A549 (cell line): Measurements from ENCODE around the gene MT2A. TPM values are rescaled to one million over a fixed set of nuclear protein-coding genes. Genes with fewer than 3 reads are reported as not detected.

Source experiments
- ATAC-seq, 2 experiments: fragments of 200-7000 bp in 1 of 2; fragments of >200 bp in 1 of 2; cut with Nextera tagmentation in 1 of 2; cut with Tn5 transposase in 1 of 2; 3 replicates each; pipeline versions ENCODE4 v1.8.0 to v1.9.1; 2018 to 2020; ENCODE audit warnings: mild to moderate bottlenecking in 1 of 2, moderate library complexity in 1 of 2
- CTCF ChIA-PET: fragments of 300-600 bp; sonication (Branson Sonifier 250); formaldehyde crosslinking; extraction: SDS; loops from one replicate; lab custom pipeline; 2021; ENCODE audit warnings: antibody characterized with exemption, inconsistent platforms; lab: Yijun Ruan, JAX
- POLR2A ChIA-PET: fragments of 350-600 bp; formaldehyde crosslinking; extraction: SDS; loops from one replicate; lab custom pipeline; 2021; ENCODE audit warnings: antibody characterized with exemption, inconsistent platforms; lab: Yijun Ruan, JAX
- DNase-seq, 2 experiments: peaks; one replicate each; pipeline versions ENCODE4 v3.0.0 to v3.0.0-alpha.2; 2011 to 2016; ENCODE audit warnings: low read depth in 1 of 2, low spot score in 1 of 2
- FAIRE-seq: peaks from 2 replicates; lab custom pipeline; 2011; peaks lifted over from hg19 to GRCh38; lab: Jason Lieb, UNC
- H3K27ac ChIP-seq, 2 experiments: fragments of >200 bp; sonication (Bioruptor Twin); formaldehyde crosslinking; 3 replicates each; pipeline ENCODE4 v1.5.1; 2016 to 2017
- H3K4me1 ChIP-seq: fragments of >200 bp; sonication (Bioruptor Twin); formaldehyde crosslinking; 3 replicates; pipeline ENCODE4 v1.6.1; 2016
- H3K4me2 ChIP-seq: fragments of >200 bp; sonication (Bioruptor Twin); formaldehyde crosslinking; 3 replicates; pipeline ENCODE4 v1.6.1; 2016
- H3K4me3 ChIP-seq: fragments of >200 bp; sonication (Bioruptor Twin); formaldehyde crosslinking; 3 replicates; pipeline ENCODE4 v1.5.1; 2016
- H3K9me3 ChIP-seq: fragments of >200 bp; sonication (Bioruptor Twin); formaldehyde crosslinking; 3 replicates; pipeline ENCODE4 v1.6.1; 2016
- BHLHE40 ChIP-seq: IDR thresholded peaks from 2 replicates; pipeline ENCODE4 v1.6.1; 2012; ENCODE audit warnings: low read depth, low read length, inconsistent platforms
- EP300 ChIP-seq, 2 experiments: fragments of >200 bp; sonication (Bioruptor Twin); formaldehyde crosslinking; IDR thresholded peaks; 2 replicates in 1 of 2; 3 replicates in 1 of 2; pipeline ENCODE4 v1.6.1; 2016 to 2017
- FOSB ChIP-seq: fragments of 250-450 bp; sonication (Bioruptor Pico); IDR thresholded peaks from 2 replicates; pipeline ENCODE4 v1.5.0; 2020; ENCODE audit warnings: mild to moderate bottlenecking, moderate library complexity
- FOSL2 ChIP-seq, 2 experiments: fragments of 450-650 bp in 1 of 2; fragments of >200 bp in 1 of 2; sonication (Bioruptor Twin) in 1 of 2; formaldehyde crosslinking; IDR thresholded peaks; 2 replicates each; pipeline versions ENCODE4 v1.5.0 to v1.6.1; 2016 to 2020; ENCODE audit warnings: mild to moderate bottlenecking in 1 of 2, moderate library complexity in 1 of 2
- FOXS1 ChIP-seq: fragments of 250-450 bp; sonication (Bioruptor Pico); IDR thresholded peaks from 2 replicates; pipeline ENCODE4 v1.5.0; 2020; ENCODE audit warnings: mild to moderate bottlenecking, moderate library complexity
- JUN ChIP-seq, 2 experiments: fragments of >200 bp; sonication (Bioruptor Twin); formaldehyde crosslinking; IDR thresholded peaks; 2 replicates in 1 of 2; 3 replicates in 1 of 2; pipeline ENCODE4 v1.6.1; 2016 to 2017
- KDM1A ChIP-seq: fragments of 200-600 bp; sonication (generic); IDR thresholded peaks from 2 replicates; pipeline ENCODE4 v1.6.1; 2016; ENCODE audit warnings: low read depth, mild to moderate bottlenecking
- POLR2A ChIP-seq: IDR thresholded peaks from 2 replicates; pipeline ENCODE4 v1.6.1; 2012; ENCODE audit warnings: mild to moderate bottlenecking, low read length
- RAD21 ChIP-seq, 2 experiments: fragments of >200 bp in 1 of 2; sonication (Bioruptor Twin) in 1 of 2; formaldehyde crosslinking in 1 of 2; IDR thresholded peaks in 1 of 2; conservative IDR thresholded peaks in 1 of 2; 2 replicates in 1 of 2; 3 replicates in 1 of 2; pipeline ENCODE4 v1.6.1; 2012 to 2018; ENCODE audit warnings: inconsistent platforms in 1 of 2
- RFX5 ChIP-seq: fragments of 450-650 bp; IDR thresholded peaks from 2 replicates; pipeline ENCODE4 v1.7.1; 2014; ENCODE audit warnings: antibody characterized with exemption, mild to moderate bottlenecking, moderate library complexity
- TP53 ChIP-seq: fragments of 250-450 bp; sonication (Bioruptor Pico); IDR thresholded peaks from 2 replicates; pipeline ENCODE4 v1.5.0; 2021; ENCODE audit warnings: mild to moderate bottlenecking, moderate library complexity
- WGBS: methylation state at CpG from one replicate; pipeline ENCODE4 v1.1.6; 2017; ENCODE audit errors: missing lambda C conversion rate; 5-methylcytosine and 5-hydroxymethylcytosine counted together
- polyA plus RNA-seq, 4 experiments: library from polyadenylated mRNA; depleted of rRNA in 3 of 4; stranded (reverse); fragments of >200 nt; fragmentation: RNase III in 1 of 4; extraction: RNeasy Plus Mini Kit Qiagen cat#74134 plus additional on column Dnase treatment in 1 of 4; gene quantifications; 2 replicates in 3 of 4; 3 replicates in 1 of 4; pipeline ENCODE4 v1.2.3, GENCODE V29; 2011 to 2017
- TF ChIP-seq, protein P1 (sequence below): IDR thresholded peaks from 2 replicates; pipeline ENCODE4 v1.6.1; 2012; ENCODE audit warnings: low read depth, borderline replicate concordance
- TF ChIP-seq, protein P2 (sequence below): fragments of 450-650 bp; IDR thresholded peaks from 2 replicates; pipeline ENCODE4 v1.6.1; 2014; ENCODE audit warnings: antibody characterized with exemption
- TF ChIP-seq, protein P3 (sequence below): fragments of >200 bp; sonication (Bioruptor Twin); formaldehyde crosslinking; IDR thresholded peaks from 3 replicates; pipeline ENCODE4 v1.6.1; 2016
- TF ChIP-seq, protein P4 (sequence below): fragments of >200 bp; sonication (Bioruptor Twin); formaldehyde crosslinking; IDR thresholded peaks from 2 replicates; pipeline ENCODE4 v1.6.1; 2016
- TF ChIP-seq, protein P5 (sequence below): IDR thresholded peaks from 2 replicates; pipeline ENCODE4 v1.6.1; 2012

The MT2A gene
- polyA plus RNA-seq, 2 of the 4 experiments (the other 2 are of a cell fraction), result 39.1 to 305 TPM

DNA sequence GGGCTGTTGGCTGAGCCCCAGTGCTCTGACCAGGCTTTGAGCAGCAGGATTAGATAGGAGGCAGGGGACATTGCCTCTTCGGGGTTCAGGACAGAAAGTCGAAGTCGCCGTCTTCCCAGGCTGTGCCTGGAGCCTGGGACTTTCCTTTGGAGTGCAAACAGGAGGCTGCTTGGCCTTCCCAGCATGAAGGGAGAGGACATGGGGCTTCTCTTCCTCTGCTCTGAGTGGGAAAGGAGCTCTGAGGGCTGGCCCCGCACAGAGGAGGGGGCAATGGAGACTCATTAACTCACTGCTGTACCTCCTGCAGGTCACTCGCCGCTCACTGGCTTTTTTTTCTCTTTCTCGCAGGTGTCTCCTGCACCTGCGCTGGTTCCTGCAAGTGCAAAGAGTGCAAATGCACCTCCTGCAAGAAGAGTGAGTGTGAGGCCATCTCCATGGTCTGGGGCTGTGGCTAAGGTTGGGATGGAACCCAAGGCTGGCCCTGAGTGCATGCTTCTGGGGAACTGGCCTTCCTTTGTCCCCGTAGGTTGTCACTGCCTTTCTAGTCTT is 50.0 kb downstream of the MT2A start:
- H3K9me3 ChIP-seq, result no peaks in the 10 kb centered on the region
- ATAC-seq (no peak), DNase-seq (no peak), FAIRE-seq (no peak)
- H3K4me3 ChIP-seq, result peak overlapping the region; percentile 56; the same call in 2 of the 3 replicates
- ChIA-PET CTCF (interaction anchor here (0.8 to 25.6 kb wide), 5 partner anchors 14 to 145 kb away, joined by 3 to 340 read pairs (median 4); partner anchors contain the start of gene MT2A), POLR2A (interaction anchor here (0.6 to 1.2 kb wide), 6 partner anchors 15 to 249 kb away, joined by 3 to 16 read pairs (median 4); partner anchors contain the start of genes MT1X and MT2A)
- WGBS, result 88% methylated on average over 10 of the region's 10 CpGs
- peaks cover 6% of the 10 kb centered on the region; the same call in 2 of the 3 replicates for H3K4me1 ChIP-seq
- TF ChIP-seq, protein P1, sequence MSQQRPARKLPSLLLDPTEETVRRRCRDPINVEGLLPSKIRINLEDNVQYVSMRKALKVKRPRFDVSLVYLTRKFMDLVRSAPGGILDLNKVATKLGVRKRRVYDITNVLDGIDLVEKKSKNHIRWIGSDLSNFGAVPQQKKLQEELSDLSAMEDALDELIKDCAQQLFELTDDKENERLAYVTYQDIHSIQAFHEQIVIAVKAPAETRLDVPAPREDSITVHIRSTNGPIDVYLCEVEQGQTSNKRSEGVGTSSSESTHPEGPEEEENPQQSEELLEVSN, result no peak
- TF ChIP-seq, protein P2, sequence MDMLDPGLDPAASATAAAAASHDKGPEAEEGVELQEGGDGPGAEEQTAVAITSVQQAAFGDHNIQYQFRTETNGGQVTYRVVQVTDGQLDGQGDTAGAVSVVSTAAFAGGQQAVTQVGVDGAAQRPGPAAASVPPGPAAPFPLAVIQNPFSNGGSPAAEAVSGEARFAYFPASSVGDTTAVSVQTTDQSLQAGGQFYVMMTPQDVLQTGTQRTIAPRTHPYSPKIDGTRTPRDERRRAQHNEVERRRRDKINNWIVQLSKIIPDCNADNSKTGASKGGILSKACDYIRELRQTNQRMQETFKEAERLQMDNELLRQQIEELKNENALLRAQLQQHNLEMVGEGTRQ, result no peak
- no peak for TF ChIP-seq RFX5
- TF ChIP-seq, protein P3, sequence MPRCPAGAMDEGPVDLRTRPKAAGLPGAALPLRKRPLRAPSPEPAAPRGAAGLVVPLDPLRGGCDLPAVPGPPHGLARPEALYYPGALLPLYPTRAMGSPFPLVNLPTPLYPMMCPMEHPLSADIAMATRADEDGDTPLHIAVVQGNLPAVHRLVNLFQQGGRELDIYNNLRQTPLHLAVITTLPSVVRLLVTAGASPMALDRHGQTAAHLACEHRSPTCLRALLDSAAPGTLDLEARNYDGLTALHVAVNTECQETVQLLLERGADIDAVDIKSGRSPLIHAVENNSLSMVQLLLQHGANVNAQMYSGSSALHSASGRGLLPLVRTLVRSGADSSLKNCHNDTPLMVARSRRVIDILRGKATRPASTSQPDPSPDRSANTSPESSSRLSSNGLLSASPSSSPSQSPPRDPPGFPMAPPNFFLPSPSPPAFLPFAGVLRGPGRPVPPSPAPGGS, result no peak
- TF ChIP-seq BHLHE40, result no peak
- TF ChIP-seq KDM1A, result no peak
- TF ChIP-seq FOSL2 (IDR thresholded peaks at IDR 0.05), result no peak
- TF ChIP-seq FOSL2 (CRISPR knock-in tag; IDR thresholded peaks at IDR 0.05), result no peak
- TF ChIP-seq, protein P4, sequence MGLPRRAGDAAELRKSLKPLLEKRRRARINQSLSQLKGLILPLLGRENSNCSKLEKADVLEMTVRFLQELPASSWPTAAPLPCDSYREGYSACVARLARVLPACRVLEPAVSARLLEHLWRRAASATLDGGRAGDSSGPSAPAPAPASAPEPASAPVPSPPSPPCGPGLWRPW, result no peak
- TF ChIP-seq, protein P5, sequence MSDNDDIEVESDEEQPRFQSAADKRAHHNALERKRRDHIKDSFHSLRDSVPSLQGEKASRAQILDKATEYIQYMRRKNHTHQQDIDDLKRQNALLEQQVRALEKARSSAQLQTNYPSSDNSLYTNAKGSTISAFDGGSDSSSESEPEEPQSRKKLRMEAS, result no peak
- TF ChIP-seq POLR2A, result no peak
- TF ChIP-seq FOXS1, result no peak
- no peak for TF ChIP-seq RAD21 (conservative IDR thresholded peaks at IDR 0.05 in 1 of 2, IDR thresholded peaks at IDR 0.05 in 1 of 2)
- TF ChIP-seq JUN (IDR thresholded peaks at IDR 0.05), result no peak
- no peak for TF ChIP-seq TP53 (CRISPR knock-in tag)
- no peak for TF ChIP-seq FOSB (CRISPR knock-in tag)
- TF ChIP-seq EP300 (IDR thresholded peaks at IDR 0.05), result no peak
- H3K27ac ChIP-seq, result peak overlapping the region; percentile 75 to 83; a peak in 5 of 6 replicates
- peak overlapping the region; percentile 87 for H3K4me2 ChIP-seq

Other genes with a start within 250 kb of the MT2A start
- 88.5 and 92.8 TPM in 2 replicates for gene AMFR, start 183.0 kb upstream of the MT2A start, polyA plus RNA-seq (2011; rRNA removed)
- gene AMFR, start 183.0 kb upstream of the MT2A start, polyA plus RNA-seq (2017; fragmentation: RNase III; extraction: RNeasy Plus Mini Kit Qiagen cat#74134 plus additional on column Dnase treatment), result 61.3 to 68.9 TPM (median 68.6 TPM) in 3 replicates
- gene NUDT21, start 157.3 kb upstream of the MT2A start, polyA plus RNA-seq (2011; rRNA removed), result 128 and 153 TPM in 2 replicates
- 58.7 to 68.4 TPM (median 62.8 TPM) in 3 replicates for gene NUDT21, start 157.3 kb upstream of the MT2A start, polyA plus RNA-seq (2017; fragmentation: RNase III; extraction: RNeasy Plus Mini Kit Qiagen cat#74134 plus additional on column Dnase treatment)
- gene OGFOD1, start 157.0 kb upstream of the MT2A start, polyA plus RNA-seq (2011; rRNA removed), result 72.6 and 94.1 TPM in 2 replicates
- 71.6 to 79.7 TPM (median 72.7 TPM) in 3 replicates for gene OGFOD1, start 157.0 kb upstream of the MT2A start, polyA plus RNA-seq (2017; fragmentation: RNase III; extraction: RNeasy Plus Mini Kit Qiagen cat#74134 plus additional on column Dnase treatment)
- gene BBS2, start 88.6 kb upstream of the MT2A start, polyA plus RNA-seq (2011; rRNA removed), result 61.4 and 62.3 TPM in 2 replicates
- gene BBS2, start 88.6 kb upstream of the MT2A start, polyA plus RNA-seq (2017; fragmentation: RNase III; extraction: RNeasy Plus Mini Kit Qiagen cat#74134 plus additional on column Dnase treatment), result 36.1 to 46.6 TPM (median 44.4 TPM) in 3 replicates
- not detected in 2 replicates for gene MT4, start 43.5 kb upstream of the MT2A start, polyA plus RNA-seq (2011; rRNA removed)
- not detected in 3 replicates for gene MT4, start 43.5 kb upstream of the MT2A start, polyA plus RNA-seq (2017; fragmentation: RNase III; extraction: RNeasy Plus Mini Kit Qiagen cat#74134 plus additional on column Dnase treatment)
- gene MT3, start 19.1 kb upstream of the MT2A start, polyA plus RNA-seq (2011; rRNA removed), result 0.16 and 0.24 TPM in 2 replicates
- gene MT3, start 19.1 kb upstream of the MT2A start, polyA plus RNA-seq (2017; fragmentation: RNase III; extraction: RNeasy Plus Mini Kit Qiagen cat#74134 plus additional on column Dnase treatment), result 0.21 TPM in 1 of 3 replicates, not detected in the others
- not detected in 2 replicates for gene MT1E, start 17.2 kb downstream of the MT2A start, polyA plus RNA-seq (2011; rRNA removed)
- not detected in 3 replicates for gene MT1E, start 17.2 kb downstream of the MT2A start, polyA plus RNA-seq (2017; fragmentation: RNase III; extraction: RNeasy Plus Mini Kit Qiagen cat#74134 plus additional on column Dnase treatment)
- not detected in 2 replicates for gene MT1M, start 24.1 kb downstream of the MT2A start, polyA plus RNA-seq (2011; rRNA removed)
- not detected in 3 replicates for gene MT1M, start 24.1 kb downstream of the MT2A start, polyA plus RNA-seq (2017; fragmentation: RNase III; extraction: RNeasy Plus Mini Kit Qiagen cat#74134 plus additional on column Dnase treatment)
- 5.3 and 8.0 TPM in 2 replicates for gene MT1A, start 30.1 kb downstream of the MT2A start, polyA plus RNA-seq (2011; rRNA removed)
- gene MT1A, start 30.1 kb downstream of the MT2A start, polyA plus RNA-seq (2017; fragmentation: RNase III; extraction: RNeasy Plus Mini Kit Qiagen cat#74134 plus additional on column Dnase treatment), result 12.8 to 16.9 TPM (median 14.1 TPM) in 3 replicates
- not detected in 2 replicates for gene MT1B, start 43.3 kb downstream of the MT2A start, polyA plus RNA-seq (2011; rRNA removed)
- gene MT1B, start 43.3 kb downstream of the MT2A start, polyA plus RNA-seq (2017; fragmentation: RNase III; extraction: RNeasy Plus Mini Kit Qiagen cat#74134 plus additional on column Dnase treatment), result not detected in 3 replicates
- gene MT1F, start 49.4 kb downstream of the MT2A start, polyA plus RNA-seq (2011; rRNA removed), result 4.1 and 5.6 TPM in 2 replicates
- 6.8 to 11.3 TPM (median 10.8 TPM) in 3 replicates for gene MT1F, start 49.4 kb downstream of the MT2A start, polyA plus RNA-seq (2017; fragmentation: RNase III; extraction: RNeasy Plus Mini Kit Qiagen cat#74134 plus additional on column Dnase treatment)
- not detected in 2 replicates for gene MT1G, start 59.5 kb downstream of the MT2A start, polyA plus RNA-seq (2011; rRNA removed)
- not detected in 3 replicates for gene MT1G, start 59.5 kb downstream of the MT2A start, polyA plus RNA-seq (2017; fragmentation: RNase III; extraction: RNeasy Plus Mini Kit Qiagen cat#74134 plus additional on column Dnase treatment)
- gene MT1H, start 61.2 kb downstream of the MT2A start, polyA plus RNA-seq (2011; rRNA removed), result not detected in 2 replicates
- not detected in 3 replicates for gene MT1H, start 61.2 kb downstream of the MT2A start, polyA plus RNA-seq (2017; fragmentation: RNase III; extraction: RNeasy Plus Mini Kit Qiagen cat#74134 plus additional on column Dnase treatment)
- 44.0 and 74.5 TPM in 2 replicates for gene MT1X, start 73.9 kb downstream of the MT2A start, polyA plus RNA-seq (2011; rRNA removed)
- gene MT1X, start 73.9 kb downstream of the MT2A start, polyA plus RNA-seq (2017; fragmentation: RNase III; extraction: RNeasy Plus Mini Kit Qiagen cat#74134 plus additional on column Dnase treatment), result 73.4 to 131 TPM (median 121 TPM) in 3 replicates
- 91.4 and 97.5 TPM in 2 replicates for gene NUP93, start 121.5 kb downstream of the MT2A start, polyA plus RNA-seq (2011; rRNA removed)
- 82.5 to 88.9 TPM (median 87.3 TPM) in 3 replicates for gene NUP93, start 121.5 kb downstream of the MT2A start, polyA plus RNA-seq (2017; fragmentation: RNase III; extraction: RNeasy Plus Mini Kit Qiagen cat#74134 plus additional on column Dnase treatment)